GM21515 (cell line): ENCODE data around the gene FAM180B.

ENCODE experiments used
- ATAC-seq: cut with Tn5 transposase; IDR thresholded peaks from one replicate; pipeline ENCODE4 v1.9.1; 2021; ENCODE audit not compliant: unreplicated experiment

FAM180B gene

GRCh38 chr11:47566149-47566698 lies 20.3 kb upstream of the FAM180B start:
- no peak for ATAC-seq

- no peak for ATAC-seq
Measured at GRCh38 chr11:47569646-47570045, 16.8 kb upstream of the FAM180B start.

GRCh38 chr11:47570651-47571356 lies 15.7 kb upstream of the FAM180B start:
- ATAC-seq: no peak

- no peak for ATAC-seq
Measured at GRCh38 chr11:47571357-47571729, 15.1 kb upstream of the FAM180B start.

- ATAC-seq: no peak
Measured at GRCh38 chr11:47571895-47572294, 14.6 kb upstream of the FAM180B start.

GRCh38 chr11:47572715-47573255 lies 13.7 kb upstream of the FAM180B start:
- ATAC-seq: no peak

- ATAC-seq: no peak
Measured at GRCh38 chr11:47573321-47573720, 13.2 kb upstream of the FAM180B start.

GRCh38 chr11:47577460-47578041 lies 8.9 kb upstream of the FAM180B start:
- ATAC-seq: no peak

- ATAC-seq: peak; percentile 88
Measured at GRCh38 chr11:47578524-47579494, 7.7 kb upstream of the FAM180B start, which contains the start of the genes KBTBD4 and NDUFS3. Gene KBTBD4, minus strand, starts transcription at chr11:47578970. Its CDS starts 19 bp downstream, at chr11:47578951. Gene NDUFS3, plus strand, starts transcription at chr11:47579074. Its CDS starts 18 bp downstream, at chr11:47579092.

- no peak for ATAC-seq
Measured at GRCh38 chr11:47583844-47584243, 2.6 kb upstream of the FAM180B start.

- no peak for ATAC-seq
Measured at GRCh38 chr11:47587039-47587716, 700 bp downstream of the FAM180B start.

GRCh38 chr11:47587723-47588326 lies 1.3 kb downstream of the FAM180B start:
- no peak for ATAC-seq

- no peak for ATAC-seq
Measured at GRCh38 chr11:47589118-47589517, 2.6 kb downstream of the FAM180B start.

- ATAC-seq: no peak
Measured at GRCh38 chr11:47589584-47589976, 3.1 kb downstream of the FAM180B start.

- no peak for ATAC-seq
Measured at GRCh38 chr11:47589977-47590861, 3.7 kb downstream of the FAM180B start.

- ATAC-seq: no peak
Measured at GRCh38 chr11:47591764-47592163, 5.3 kb downstream of the FAM180B start.

- no peak for ATAC-seq
Measured at GRCh38 chr11:47592251-47592650, 5.8 kb downstream of the FAM180B start.

- no peak for ATAC-seq
Measured at GRCh38 chr11:47592970-47593369, 6.5 kb downstream of the FAM180B start.

- ATAC-seq: no peak
Measured at GRCh38 chr11:47593492-47593933, 7.0 kb downstream of the FAM180B start.
